Adipose tissue (tissue), 3 donors: Measurements from ENCODE around the gene SPAG16. TPM values are rescaled to one million over a fixed set of nuclear protein-coding genes. Genes with fewer than 3 reads are reported as not detected.

Source experiments
- H3K27ac ChIP-seq: one replicate; pipeline ENCODE4 v1.5.1; 2013; ENCODE audit warnings: low read depth, low read length
- WGBS, 3 donors: extraction: QIAGEN DNeasy Blood & Tissue Kit; methylation state at CpG; one replicate each; pipeline ENCODE4 v1.1.7; 2013; 5-methylcytosine and 5-hydroxymethylcytosine counted together
- polyA plus RNA-seq, 3 donors: library from polyadenylated mRNA; stranded (reverse); fragments of 200-250 nt; gene quantifications; one replicate each; pipeline ENCODE4 v1.2.3, GENCODE V29; 2013
- donor health status: healthy with polysubstance abuse.
- donor health status: Bipolar disorder and iron deficiency.
- donor health status: healthy.

The SPAG16 gene
- polyA plus RNA-seq, 3 donors, result 8.1 to 22.7 (median 9.9) TPM

DNA sequence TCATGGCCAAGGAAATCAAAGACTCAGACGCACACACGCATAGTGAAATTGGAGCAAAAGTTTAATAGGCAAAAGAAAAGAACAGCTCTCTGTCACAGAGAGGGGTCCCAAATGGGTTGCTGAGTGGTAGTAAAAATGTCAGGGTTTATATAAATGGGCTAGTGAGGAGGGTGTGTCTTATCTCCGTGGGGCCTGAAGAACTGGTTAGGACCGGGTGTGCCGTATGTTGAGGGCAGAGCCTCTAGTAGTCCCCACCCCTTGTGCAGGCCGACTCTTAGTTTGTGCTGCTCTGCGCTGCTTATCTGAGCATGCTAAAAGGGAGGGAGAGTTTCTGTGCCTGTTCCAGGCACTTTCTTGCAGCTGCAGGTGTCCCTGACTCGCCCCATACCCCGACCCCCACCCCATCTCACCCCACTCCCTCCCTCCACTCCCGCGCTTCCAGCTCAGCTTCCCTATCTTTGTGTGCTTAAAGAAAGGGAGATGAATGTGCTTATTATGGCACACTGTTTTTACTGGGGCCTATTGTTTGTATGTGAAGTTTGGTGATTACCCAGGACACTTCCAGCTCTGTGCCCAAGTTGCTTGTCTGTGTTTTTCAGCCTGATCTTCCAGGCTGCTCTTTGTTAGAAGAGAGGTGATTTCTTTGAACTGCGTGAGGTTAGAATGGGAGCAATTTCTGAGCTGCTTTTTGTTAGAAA, 167.4 kb downstream of the SPAG16 start:
- H3K27ac ChIP-seq, result no peak overlapping the region
- WGBS, 3 donors, result 19 to 43% (median 40%) methylated on average over 12 of the region's 12 CpGs

DNA sequence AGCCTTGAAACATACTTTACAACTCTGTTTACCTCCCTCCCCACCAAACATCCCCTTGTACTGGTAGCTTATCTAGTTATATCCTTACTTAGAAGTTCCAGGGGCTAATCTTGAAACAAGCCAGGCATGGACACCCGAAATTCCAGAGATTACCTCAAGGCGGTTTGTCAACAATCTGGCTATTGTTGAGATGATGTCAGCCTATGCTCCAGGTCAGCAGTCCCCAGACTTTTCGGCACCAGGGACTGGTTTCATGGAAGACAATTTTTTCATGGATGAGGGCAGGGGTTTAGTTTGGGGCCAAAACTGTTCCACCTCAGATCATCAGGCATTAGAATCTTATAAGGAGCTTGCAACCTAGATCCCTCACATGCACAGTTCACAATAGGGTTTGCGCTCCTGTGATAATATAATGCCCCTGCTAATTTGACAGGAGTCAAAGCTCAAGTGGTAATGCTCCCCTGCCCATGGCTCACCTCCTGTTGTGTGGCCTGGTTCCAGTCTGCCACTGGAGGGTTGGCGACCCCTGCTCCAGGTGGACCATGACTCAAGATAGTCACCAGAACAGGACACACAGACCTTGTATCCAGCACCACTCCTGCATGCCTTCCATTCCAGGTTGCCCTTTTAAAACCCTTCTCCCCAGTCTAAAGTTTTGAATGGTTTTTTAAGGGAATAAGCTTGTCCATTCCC, 171.2 kb downstream of the SPAG16 start:
- 58 to 68% (median 60%) methylated on average over 5 of the region's 5 CpGs for WGBS, 3 donors

GRCh38 chr2:213475433-213475832, 191.2 kb downstream of the SPAG16 start:
- no peak overlapping the region for H3K27ac ChIP-seq

More for the DNA sequence above, 171.2 kb downstream of the SPAG16 start:
- H3K27ac ChIP-seq, result no peak overlapping the region

DNA sequence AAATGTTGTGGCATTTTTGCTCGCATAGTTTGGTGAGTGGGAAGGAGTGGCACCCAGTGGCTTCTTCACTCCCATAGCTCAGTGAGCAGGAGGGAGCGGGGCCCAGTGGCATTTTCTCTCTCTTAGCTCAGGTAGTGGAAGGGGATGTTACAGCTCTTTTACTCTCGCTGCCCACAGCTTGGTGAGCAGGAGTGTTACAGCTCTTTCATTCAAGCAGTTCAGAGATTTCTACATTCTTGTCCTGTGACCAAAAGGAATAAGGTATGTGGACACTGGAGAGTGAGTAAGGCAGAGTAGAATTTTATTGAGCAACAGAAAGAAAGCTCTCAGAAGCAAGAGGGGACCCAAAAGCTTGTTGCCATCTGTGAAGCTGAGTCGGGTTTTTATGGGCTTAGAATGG, 192.4 kb downstream of the SPAG16 start:
- WGBS, 3 donors, result 81 to 87% (median 86%) methylated on average over 4 of the region's 4 CpGs
- H3K27ac ChIP-seq, result no peak overlapping the region

DNA sequence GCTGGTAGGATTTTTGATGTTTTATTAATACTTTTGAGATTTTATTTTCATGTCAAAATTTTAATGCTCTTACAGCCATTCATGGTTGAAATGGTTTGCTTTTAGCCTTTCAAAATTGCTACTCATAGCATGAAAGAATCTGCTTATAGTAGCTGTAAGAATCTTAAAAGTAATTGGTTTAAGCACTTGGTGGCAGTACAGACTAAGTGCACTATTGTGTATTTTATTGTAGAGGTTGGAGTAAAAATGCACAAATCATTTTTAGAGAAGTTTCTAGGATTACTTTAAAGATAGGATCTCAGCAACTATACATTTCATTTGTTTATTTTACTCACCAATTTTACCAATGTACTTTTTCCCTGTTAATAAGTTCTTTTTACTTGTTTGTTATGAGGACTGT, 205.8 kb downstream of the SPAG16 start:
- no peak overlapping the region for H3K27ac ChIP-seq

DNA sequence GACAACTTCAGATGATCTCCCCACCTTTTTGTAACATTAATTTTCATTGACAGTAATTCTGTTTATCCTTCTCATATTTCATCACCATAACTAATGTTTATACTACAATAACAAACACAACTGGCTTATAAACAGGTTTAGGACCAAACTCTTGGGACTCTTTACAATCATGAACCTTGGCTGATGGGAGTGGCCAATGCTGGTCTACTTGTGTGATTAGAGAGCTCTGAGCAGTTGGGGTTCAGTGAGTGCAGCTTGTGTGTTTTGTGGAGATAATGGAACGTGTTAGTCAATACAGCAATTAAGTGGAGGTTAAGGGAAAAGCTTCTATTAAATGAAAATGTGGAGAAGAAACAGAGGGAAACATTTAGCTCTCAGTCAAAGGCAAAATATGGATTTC, 207.1 kb downstream of the SPAG16 start:
- WGBS, 3 donors, result 48 to 63% (median 53%) methylated on average over 1 of the region's 1 CpG
- H3K27ac ChIP-seq, result no peak overlapping the region

DNA sequence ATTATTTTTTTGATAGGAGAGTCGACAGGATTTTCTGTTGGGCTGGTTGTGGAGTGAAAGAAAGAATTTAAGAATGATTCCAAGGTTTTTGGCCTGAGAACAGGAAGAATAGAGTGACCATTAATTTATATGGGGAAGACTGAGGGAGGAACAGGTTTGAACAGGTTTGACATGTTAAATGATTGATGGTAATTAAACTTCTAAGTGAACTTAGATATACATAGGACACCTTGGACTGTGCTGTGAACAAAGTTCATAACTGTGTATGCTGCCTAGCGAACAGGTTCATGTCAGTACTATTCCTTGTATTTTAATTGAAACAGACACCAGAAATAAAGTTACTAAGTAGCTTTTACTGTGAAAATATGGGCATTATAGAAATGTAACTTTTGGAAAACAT, 212.0 kb downstream of the SPAG16 start:
- 48 to 69% (median 64%) methylated on average over 2 of the region's 2 CpGs for WGBS, 3 donors
- H3K27ac ChIP-seq, result no peak overlapping the region

DNA sequence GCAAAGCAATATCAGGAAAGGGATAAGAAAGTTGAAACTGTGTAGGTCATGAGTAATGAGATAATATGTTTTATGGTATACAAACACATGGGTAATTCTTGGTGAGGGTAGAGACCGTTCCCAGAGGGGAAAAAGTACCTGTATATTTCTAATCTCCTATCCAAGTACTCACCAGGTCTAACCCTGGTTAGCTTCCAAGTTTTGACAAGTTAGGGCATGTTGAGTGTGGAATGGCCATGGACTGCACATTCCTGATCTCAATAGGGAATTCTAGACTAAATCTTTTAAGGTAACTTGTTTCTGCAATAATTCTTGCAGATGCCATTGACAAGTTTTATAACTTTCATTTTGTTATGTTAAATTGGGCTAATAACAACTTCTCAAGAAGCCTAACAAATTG, 216.6 kb downstream of the SPAG16 start:
- H3K27ac ChIP-seq, result no peak overlapping the region
- 41 to 78% (median 74%) methylated on average over 1 of the region's 1 CpG for WGBS, 3 donors

- H3K27ac ChIP-seq, result no peak overlapping the region
Observed at GRCh38 chr2:213524164-213524563, 239.9 kb downstream of the SPAG16 start.

DNA sequence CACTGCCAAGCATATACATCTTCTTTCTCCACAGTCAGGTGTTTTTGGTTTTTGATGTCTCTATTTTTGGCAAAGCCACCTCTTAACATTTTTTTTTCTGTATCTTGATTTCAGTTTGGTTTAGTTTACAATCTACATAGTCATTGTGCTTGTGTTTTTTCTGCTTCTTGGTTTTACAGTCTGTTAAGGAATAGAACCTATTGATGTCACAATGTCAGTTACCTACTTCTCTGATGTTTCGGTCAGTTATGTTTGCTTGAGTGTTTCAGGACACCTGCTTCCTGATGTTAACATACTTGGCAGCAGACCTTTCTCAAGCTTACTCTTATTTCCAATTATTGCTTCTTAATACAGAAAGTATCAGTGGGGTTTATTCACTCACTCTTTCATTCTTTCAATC, 253.3 kb downstream of the SPAG16 start:
- H3K27ac ChIP-seq, result no peak overlapping the region
- WGBS, 3 donors, result 52 to 70% (median 60%) methylated on average over 1 of the region's 1 CpG

- WGBS, 3 donors, result 79 to 81% (median 80%) methylated on average over 1 of the region's 1 CpG
- no peak overlapping the region for H3K27ac ChIP-seq
Observed at GRCh38 chr2:213544940-213545339, 260.7 kb downstream of the SPAG16 start.

- WGBS, 3 donors, result 41 to 49% (median 47%) methylated on average over 2 of the region's 2 CpGs
- no peak overlapping the region for H3K27ac ChIP-seq
Observed at GRCh38 chr2:213545481-213545880, 261.2 kb downstream of the SPAG16 start.

DNA sequence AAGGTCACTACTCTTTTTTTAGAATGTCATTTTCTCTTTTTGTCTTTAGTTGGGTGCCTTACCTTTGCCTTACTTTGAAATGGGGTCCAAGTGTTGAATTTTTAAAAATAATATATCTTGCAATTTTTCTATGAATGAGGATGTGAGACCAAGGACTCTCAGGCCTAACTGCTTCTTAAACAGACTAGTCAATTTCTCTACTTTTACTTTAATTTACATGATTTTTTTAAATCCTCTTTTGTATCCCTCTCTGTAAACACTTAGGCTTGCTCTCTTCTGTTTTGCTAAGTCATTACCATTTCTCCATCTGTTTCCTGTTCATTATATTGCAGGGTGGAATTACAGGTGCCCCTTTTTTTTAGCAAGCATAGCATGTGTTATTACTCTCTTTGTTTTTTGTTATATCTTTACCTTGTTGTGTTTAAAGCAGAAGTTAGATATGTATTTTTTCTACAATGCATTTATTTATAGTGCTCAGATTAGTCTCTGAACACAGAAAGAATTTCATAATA, 261.8 kb downstream of the SPAG16 start:
- H3K27ac ChIP-seq, result no peak overlapping the region

GRCh38 chr2:213551526-213551925, 267.3 kb downstream of the SPAG16 start:
- WGBS, 3 donors, result 67 to 85% (median 70%) methylated on average over 1 of the region's 1 CpG
- H3K27ac ChIP-seq, result no peak overlapping the region

- 65 to 68% (median 67%) methylated on average over 5 of the region's 5 CpGs for WGBS, 3 donors
- H3K27ac ChIP-seq, result no peak overlapping the region
Observed at GRCh38 chr2:213559053-213559452, 274.8 kb downstream of the SPAG16 start.

DNA sequence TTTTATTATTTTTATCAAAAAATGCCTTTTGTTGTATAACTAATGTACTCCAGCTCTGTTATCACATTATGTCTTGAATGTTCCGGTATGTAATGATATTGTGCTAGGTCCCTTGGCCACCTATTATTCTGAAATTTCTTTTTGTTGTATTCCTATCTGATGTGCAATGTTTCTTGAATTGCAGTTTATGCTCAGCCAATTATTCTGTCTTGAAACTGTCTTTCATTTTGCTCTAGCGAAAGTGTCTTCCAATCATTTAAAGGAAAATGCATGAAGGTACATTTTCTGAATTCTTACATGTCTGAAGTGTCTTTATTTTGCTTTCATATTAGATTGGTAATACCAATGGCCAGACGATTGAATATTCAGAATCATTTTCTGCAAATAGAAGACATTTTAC, 277.5 kb downstream of the SPAG16 start:
- H3K27ac ChIP-seq, result no peak overlapping the region
- WGBS, 3 donors, result 88 to 94% (median 88%) methylated on average over 3 of the region's 3 CpGs

DNA sequence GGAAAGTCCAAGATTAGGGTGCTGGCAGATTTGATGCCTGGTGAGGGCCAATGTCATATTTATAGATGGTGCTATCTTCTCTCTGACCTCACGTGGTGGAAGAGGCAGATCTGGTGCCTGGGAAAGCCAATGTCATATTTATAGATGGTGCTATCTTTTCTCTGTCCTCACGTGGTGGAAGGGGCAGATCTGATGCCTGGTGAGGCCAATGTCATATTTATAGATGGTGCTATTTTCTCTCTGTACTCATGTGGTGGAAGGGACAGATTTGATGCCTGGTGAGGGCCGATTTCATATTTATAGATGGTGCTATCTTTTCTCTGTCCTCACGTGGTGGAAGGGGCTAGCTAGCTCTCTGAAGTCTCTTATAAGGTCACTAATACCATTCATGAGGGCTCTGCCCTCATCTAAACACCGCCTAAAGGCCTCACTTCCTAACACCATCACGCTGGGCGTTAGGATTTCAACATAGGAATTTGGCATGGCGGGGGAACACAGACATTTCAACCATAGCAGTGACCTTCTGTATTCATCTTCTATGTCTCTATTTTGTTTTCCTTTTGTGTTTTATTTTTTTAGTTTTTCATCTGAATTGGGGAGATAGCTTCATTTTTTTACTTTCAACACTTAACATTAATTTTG, 278.4 kb downstream of the SPAG16 start:
- H3K27ac ChIP-seq, result no peak overlapping the region
- WGBS, 3 donors, result 71 to 74% (median 73%) methylated on average over 8 of the region's 8 CpGs

DNA sequence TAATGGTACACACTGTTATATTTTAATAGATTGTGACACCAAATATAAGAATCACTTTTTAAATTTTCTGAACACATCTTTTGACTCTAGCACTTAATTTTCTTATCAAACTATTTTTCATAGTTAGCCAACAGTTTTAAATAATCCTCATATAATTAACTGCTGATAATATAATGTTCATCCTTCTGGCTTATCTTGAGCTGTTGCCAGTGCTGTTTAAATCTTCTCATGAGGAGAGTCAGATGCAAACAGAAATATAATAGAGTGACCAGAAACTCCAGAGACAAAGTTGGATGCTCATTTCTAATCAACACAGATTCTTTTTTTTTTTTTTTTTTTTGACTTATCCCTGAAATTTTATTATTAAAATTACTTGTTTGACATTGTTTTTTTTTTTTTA, 282.6 kb downstream of the SPAG16 start:
- H3K27ac ChIP-seq, result no peak overlapping the region

DNA sequence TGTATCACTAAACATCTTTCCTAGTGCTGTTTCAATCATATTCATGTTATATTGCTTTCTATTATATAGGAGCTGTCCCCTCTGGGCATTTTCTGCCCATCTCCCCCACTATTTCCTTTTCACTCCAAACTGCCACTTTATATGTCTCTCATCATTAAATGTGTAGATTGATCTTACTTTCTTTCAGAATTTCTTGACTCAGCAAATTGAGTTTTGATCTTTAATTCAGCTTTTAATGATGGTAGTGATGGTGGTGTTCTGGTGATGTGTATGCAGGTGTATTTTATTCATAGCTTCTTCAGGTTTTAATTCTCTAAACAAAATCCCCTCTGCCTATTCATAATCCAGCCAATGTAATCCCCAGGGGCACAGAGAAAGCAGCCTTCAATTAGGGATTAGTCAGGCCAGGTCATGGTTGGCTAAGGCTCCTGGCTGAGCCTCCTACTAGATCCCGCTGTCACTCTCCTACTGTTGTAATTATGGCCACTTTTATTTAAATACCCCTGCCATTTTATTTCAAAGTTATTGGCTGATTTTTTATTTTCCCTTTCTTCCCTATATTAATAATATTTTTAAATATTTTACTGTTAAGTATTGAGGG, 325.4 kb downstream of the SPAG16 start:
- WGBS, 3 donors, result 83 to 95% (median 94%) methylated on average over 1 of the region's 1 CpG
- H3K27ac ChIP-seq, result no peak overlapping the region
